SK-N-MC (cell line): ENCODE data around the gene MYO5A.

Experiments
- EZH2 ChIP-seq: fragments of 200-600 bp; sonication (generic); IDR thresholded peaks from one replicate; pipeline ENCODE4 v1.6.1; 2017; ENCODE audit warnings: antibody characterized with exemption
- FOXP2 ChIP-seq: optimal IDR thresholded peaks from 2 replicates; pipeline ENCODE3; 2011; ENCODE audit warnings: mild to moderate bottlenecking, moderate library complexity; ENCODE audit not compliant: insufficient read depth; ENCODE audit errors: extremely low read length, control extremely low read depth
- POLR2AphosphoS5 ChIP-seq: IDR thresholded peaks from 2 replicates; pipeline ENCODE4 v1.6.1; 2012; ENCODE audit warnings: mild to moderate bottlenecking, low read depth, low read length, borderline replicate concordance

DNA sequence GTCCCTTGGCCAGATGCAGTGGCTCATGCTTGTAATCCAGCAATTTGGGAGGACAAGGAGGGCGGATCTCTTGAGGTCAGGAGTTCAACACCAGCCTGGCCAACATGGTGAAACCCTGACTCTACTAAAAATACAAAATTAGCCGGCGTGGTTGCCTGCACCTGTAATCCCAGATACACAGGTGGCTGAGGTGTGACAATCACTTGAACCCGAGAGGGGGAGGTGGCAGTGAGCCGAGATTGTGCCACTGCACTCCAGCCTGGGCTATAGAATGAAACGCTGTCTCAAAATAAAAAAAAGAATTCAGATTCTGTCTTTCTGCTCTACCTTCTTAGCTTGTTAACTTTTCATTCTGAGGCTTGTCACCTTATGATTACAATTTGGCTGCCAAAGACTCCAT is 22.1 kb downstream of the MYO5A start:
- TF ChIP-seq EZH2 = no peak
- no peak for TF ChIP-seq POLR2AphosphoS5
- TF ChIP-seq FOXP2 = no peak
